Gastroesophageal sphincter (tissue), 4 donors: ENCODE results near the gene ZNF77. TPM values are rescaled to one million over a fixed set of nuclear protein-coding genes. Genes with fewer than 3 reads are reported as not detected.
A peak's percentile ranks its signal among the peaks of the same experiment; 100 is the strongest.

ENCODE experiments used
- ATAC-seq: fragments of 150-250 bp; one replicate; pipeline ENCODE4 v1.9.1; 2016; ENCODE audit warnings: mild to moderate bottlenecking, moderate library complexity
- H3K27ac ChIP-seq, 4 donors: fragments of 200-600 bp; sonication (generic) in 3 of 4; 1 replicate in 3 of 4; 2 replicates in 1 of 4; pipeline ENCODE4 v1.5.1; 2016 to 2019
- H3K27me3 ChIP-seq: fragments of 200-600 bp; sonication (generic); one replicate; pipeline ENCODE4 v1.5.1; 2019
- H3K36me3 ChIP-seq, 2 donors: fragments of 200-600 bp; sonication (generic); one replicate each; pipeline ENCODE4 v1.5.1; 2019; ENCODE audit warnings: control low read depth in 1 of 2
- H3K4me1 ChIP-seq, 3 donors: fragments of 200-600 bp; sonication (generic); 1 replicate in 2 of 3; 2 replicates in 1 of 3; pipeline ENCODE4 v1.5.1; 2016 to 2019; ENCODE audit warnings: control low read depth in 2 of 3
- H3K4me3 ChIP-seq, 2 donors: fragments of 200-600 bp; sonication (generic); one replicate each; pipeline ENCODE4 v1.5.1; 2019; ENCODE audit warnings: mild to moderate bottlenecking in 1 of 2, moderate library complexity in 1 of 2
- H3K9me3 ChIP-seq, 3 donors: fragments of 200-600 bp; sonication (generic); one replicate each; pipeline ENCODE4 v1.5.1; 2017 to 2019; ENCODE audit warnings: control low read depth in 2 of 3
- EP300 ChIP-seq: sonication (generic); formaldehyde crosslinking; IDR thresholded peaks from one replicate; pipeline ENCODE4 v1.6.1; 2017; ENCODE audit warnings: antibody characterized with exemption, mild to moderate bottlenecking
- POLR2A ChIP-seq, 2 donors: fragments of 450-650 bp; IDR thresholded peaks; one replicate each; pipeline ENCODE4 v1.6.1; 2017; ENCODE audit warnings: antibody characterized with exemption in 2 of 2, mild to moderate bottlenecking in 2 of 2, moderate library complexity in 1 of 2
- POLR2AphosphoS5 ChIP-seq: sonication (generic); formaldehyde crosslinking; IDR thresholded peaks from one replicate; pipeline ENCODE4 v1.6.1; 2017; ENCODE audit warnings: antibody characterized with exemption
- WGBS, 2 donors: methylation state at CpG; one replicate each; pipeline ENCODE4 v1.1.5; 2018; ENCODE audit warnings: low coverage in 1 of 2; 5-methylcytosine and 5-hydroxymethylcytosine counted together
- total RNA-seq, 4 donors: library from RNA; depleted of rRNA; stranded (reverse); fragments of >200 nt; gene quantifications; one replicate each; pipeline ENCODE4 v1.1.0, GENCODE V29; 2016
- TF ChIP-seq, protein P1 (sequence below), 4 experiments: fragments of 200-600 bp in 2 of 4; fragments of 450-650 bp in 2 of 4; sonication (generic) in 1 of 4; IDR thresholded peaks; one replicate each; pipeline ENCODE4 v1.5.1; 2017 to 2019; ENCODE audit warnings: antibody characterized with exemption in 4 of 4, mild to moderate bottlenecking in 2 of 4, moderate library complexity in 2 of 4

The ZNF77 gene
- total RNA-seq, 4 donors from 2014 or later: 2.2 to 6.8 (median 3.4) TPM

DNA sequence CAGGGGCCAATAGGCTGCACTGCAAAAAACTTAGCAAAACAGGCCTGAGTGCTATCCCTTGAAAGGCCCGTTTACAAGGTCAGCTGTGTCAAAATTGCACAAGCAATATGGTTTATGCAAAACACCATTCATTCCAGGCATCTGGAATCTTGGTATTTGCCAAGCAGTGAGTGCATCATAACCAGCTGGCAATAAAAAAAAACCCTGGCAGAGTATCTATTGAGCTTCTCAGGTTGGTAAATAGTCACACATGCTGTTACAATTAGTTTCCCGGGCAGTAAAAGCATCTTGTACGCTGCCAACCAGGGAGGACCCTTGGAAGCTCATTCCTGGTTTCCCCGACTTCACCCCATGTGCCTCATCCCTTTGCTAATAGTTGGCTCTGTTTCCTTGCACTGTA lies 21.3 kb downstream of the ZNF77 start:
- peaks cover 0 to 15% of the 10 kb centered on the region in 2 donors for H3K36me3 ChIP-seq
- TF ChIP-seq POLR2AphosphoS5: peak; percentile 85
- no peak for TF ChIP-seq POLR2A (IDR thresholded peaks at IDR 0.05)
- H3K27me3 ChIP-seq: no peaks in the 10 kb centered on the region
- H3K9me3 ChIP-seq: no peaks in the 10 kb centered on the region
- peaks cover 0 to 7% (median 0%) of the 10 kb centered on the region in 3 donors for H3K4me1 ChIP-seq
- no peak overlapping the region for H3K4me3 ChIP-seq
- WGBS, 2 donors: 41% methylated on average over 4 of the region's 4 CpGs
- H3K27ac ChIP-seq: peak overlapping the region in 1 of 4 donors; percentile 31
- peak; percentile 82 for ATAC-seq

GRCh38 chr19:2922987-2923386 lies 21.8 kb downstream of the ZNF77 start:
- H3K4me1 ChIP-seq: peaks cover 0 to 7% (median 0%) of the 10 kb centered on the region in 3 donors
- H3K4me3 ChIP-seq: no peak overlapping the region
- no peaks in the 10 kb centered on the region for H3K27me3 ChIP-seq
- H3K36me3 ChIP-seq: peaks cover 0 to 20% of the 10 kb centered on the region in 2 donors
- 15 to 43% methylated on average over 2 to 4 of the region's 5 CpGs for WGBS, 2 donors
- TF ChIP-seq, protein P1, sequence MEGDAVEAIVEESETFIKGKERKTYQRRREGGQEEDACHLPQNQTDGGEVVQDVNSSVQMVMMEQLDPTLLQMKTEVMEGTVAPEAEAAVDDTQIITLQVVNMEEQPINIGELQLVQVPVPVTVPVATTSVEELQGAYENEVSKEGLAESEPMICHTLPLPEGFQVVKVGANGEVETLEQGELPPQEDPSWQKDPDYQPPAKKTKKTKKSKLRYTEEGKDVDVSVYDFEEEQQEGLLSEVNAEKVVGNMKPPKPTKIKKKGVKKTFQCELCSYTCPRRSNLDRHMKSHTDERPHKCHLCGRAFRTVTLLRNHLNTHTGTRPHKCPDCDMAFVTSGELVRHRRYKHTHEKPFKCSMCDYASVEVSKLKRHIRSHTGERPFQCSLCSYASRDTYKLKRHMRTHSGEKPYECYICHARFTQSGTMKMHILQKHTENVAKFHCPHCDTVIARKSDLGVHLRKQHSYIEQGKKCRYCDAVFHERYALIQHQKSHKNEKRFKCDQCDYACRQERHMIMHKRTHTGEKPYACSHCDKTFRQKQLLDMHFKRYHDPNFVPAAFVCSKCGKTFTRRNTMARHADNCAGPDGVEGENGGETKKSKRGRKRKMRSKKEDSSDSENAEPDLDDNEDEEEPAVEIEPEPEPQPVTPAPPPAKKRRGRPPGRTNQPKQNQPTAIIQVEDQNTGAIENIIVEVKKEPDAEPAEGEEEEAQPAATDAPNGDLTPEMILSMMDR (IDR thresholded peaks at IDR 0.05): no peak
- no peak for TF ChIP-seq EP300
- no peak for TF ChIP-seq POLR2AphosphoS5
- TF ChIP-seq POLR2A (IDR thresholded peaks at IDR 0.05): no peak
- H3K9me3 ChIP-seq: peaks cover 0 to 1% (median 0%) of the 10 kb centered on the region in 3 donors
- H3K27ac ChIP-seq: peak overlapping the region in 1 of 4 donors; percentile 31
- no peak for ATAC-seq

DNA sequence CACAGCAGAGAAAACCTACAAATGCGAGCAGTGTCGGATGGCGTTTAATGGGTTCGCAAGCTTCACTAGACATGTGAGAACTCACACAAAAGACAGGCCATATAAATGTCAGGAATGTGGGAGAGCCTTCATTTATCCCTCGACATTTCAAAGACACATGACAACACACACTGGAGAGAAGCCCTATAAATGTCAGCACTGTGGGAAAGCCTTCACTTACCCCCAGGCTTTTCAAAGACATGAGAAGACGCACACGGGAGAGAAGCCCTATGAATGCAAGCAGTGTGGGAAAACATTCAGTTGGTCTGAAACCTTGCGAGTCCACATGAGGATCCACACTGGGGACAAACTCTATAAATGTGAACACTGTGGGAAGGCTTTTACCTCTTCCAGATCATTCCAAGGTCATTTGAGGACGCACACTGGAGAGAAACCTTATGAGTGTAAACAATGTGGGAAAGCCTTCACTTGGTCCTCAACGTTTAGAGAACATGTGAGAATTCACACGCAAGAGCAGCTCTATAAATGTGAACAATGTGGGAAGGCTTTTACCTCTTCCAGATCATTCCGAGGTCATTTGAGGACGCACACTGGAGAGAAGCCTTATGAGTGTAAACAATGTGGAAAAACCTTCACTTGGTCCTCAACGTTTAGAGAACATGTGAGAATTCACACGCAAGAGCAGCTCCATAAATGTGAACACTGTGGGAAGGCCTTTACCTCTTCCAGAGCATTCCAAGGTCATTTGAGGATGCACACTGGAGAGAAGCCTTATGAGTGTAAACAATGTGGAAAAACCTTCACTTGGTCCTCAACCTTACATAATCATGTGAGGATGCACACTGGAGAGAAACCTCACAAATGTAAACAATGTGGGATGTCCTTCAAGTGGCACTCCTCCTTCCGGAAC lies 27.2 kb downstream of the ZNF77 start:
- H3K27ac ChIP-seq: no peak overlapping the region
- 86% methylated on average over 7 to 16 of the region's 16 CpGs for WGBS, 2 donors
- H3K4me3 ChIP-seq: no peak overlapping the region
- H3K27me3 ChIP-seq: no peaks in the 10 kb centered on the region
- H3K36me3 ChIP-seq: peaks cover 11 to 56% of the 10 kb centered on the region in 2 donors
- H3K9me3 ChIP-seq: peaks cover 0 to 9% (median 0%) of the 10 kb centered on the region in 3 donors
- no peak for ATAC-seq
- no peaks in the 10 kb centered on the region for H3K4me1 ChIP-seq
- no peak for TF ChIP-seq POLR2AphosphoS5
- TF ChIP-seq, protein P1 (IDR thresholded peaks at IDR 0.05): no peak
- no peak for TF ChIP-seq EP300
- TF ChIP-seq POLR2A (IDR thresholded peaks at IDR 0.05): no peak

DNA sequence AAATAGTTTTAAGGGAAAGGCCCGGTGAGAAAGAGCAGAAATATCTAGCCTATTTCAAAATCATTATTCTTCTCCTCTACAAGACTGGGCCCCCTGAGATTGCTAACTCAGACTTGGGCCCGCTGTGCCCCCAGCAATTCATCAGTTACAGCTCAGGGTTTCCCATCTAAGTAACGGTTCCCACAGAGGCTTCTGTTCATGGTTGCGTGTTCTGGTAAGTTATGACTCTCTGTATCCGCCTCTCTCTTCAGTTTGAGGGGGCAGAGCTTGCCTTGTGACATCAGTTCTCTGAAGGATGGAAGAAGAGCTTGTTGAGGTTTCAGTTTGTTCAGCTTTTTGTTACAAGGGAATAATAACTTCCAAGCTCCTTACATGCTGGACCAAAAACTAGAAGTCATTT lies 32.5 kb downstream of the ZNF77 start:
- H3K9me3 ChIP-seq: peaks cover 0 to 1% (median 0%) of the 10 kb centered on the region in 3 donors
- no peak overlapping the region for H3K4me3 ChIP-seq
- H3K27ac ChIP-seq: no peak overlapping the region
- H3K36me3 ChIP-seq: peaks cover 5 to 29% of the 10 kb centered on the region in 2 donors
- no peak for ATAC-seq
- 89 to 98% methylated on average over 4 to 5 of the region's 5 CpGs for WGBS, 2 donors
- TF ChIP-seq, protein P1 (IDR thresholded peaks at IDR 0.05): no peak
- no peak for TF ChIP-seq POLR2AphosphoS5
- TF ChIP-seq POLR2A (IDR thresholded peaks at IDR 0.05): no peak
- no peak for TF ChIP-seq EP300
- H3K27me3 ChIP-seq: no peaks in the 10 kb centered on the region
- H3K4me1 ChIP-seq: no peaks in the 10 kb centered on the region

DNA sequence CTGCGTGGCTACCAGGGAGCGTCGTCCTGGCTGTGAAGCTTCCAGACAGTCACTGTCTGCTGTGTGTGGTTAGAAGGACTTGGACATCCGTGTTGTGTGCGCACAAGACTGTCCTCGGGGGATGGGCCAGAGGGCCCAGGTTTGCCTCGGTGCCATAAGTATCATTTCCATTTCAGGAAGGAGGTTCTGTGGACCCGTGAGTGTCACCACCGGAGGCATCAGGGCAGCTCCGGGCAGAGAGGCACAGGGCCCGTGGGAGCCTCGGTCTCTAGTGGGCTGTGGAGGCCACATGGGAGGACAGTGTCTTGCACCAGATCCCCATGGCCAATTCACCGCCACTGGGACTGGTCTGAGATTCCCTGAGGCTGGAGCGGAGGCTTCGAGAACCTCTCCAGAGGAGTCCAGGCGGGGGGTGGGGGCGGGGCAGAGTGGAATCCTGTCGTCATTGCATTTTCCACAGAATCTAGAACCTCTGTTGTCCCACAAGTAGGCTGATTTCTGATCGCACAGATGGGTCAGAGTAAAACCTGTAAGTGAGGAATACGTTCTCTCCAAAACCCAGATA lies 38.1 kb downstream of the ZNF77 start:
- no peak for ATAC-seq
- whole genome bisulfite sequencing, 2 donors: 76 to 94% methylated on average over 4 to 5 of the region's 20 CpGs
- no peaks in the 10 kb centered on the region for H3K36me3 ChIP-seq
- H3K27me3 ChIP-seq: no peaks in the 10 kb centered on the region
- H3K27ac ChIP-seq: no peak overlapping the region
- H3K4me3 ChIP-seq: no peak overlapping the region
- TF ChIP-seq, protein P1 (IDR thresholded peaks at IDR 0.05): no peak
- TF ChIP-seq POLR2A (IDR thresholded peaks at IDR 0.05) (no peak), POLR2AphosphoS5 (no peak), EP300 (no peak)
- no peaks in the 10 kb centered on the region for H3K9me3 ChIP-seq
- peaks cover 0 to 9% (median 1%) of the 10 kb centered on the region in 3 donors for H3K4me1 ChIP-seq
